Measurements from ENCODE around the gene IKZF4.
"Not testable (repeated sequence)": the region's sequence is repeated elsewhere in the genome, so short reads cannot be mapped to it uniquely, and the experiment has no call there.

The IKZF4 gene

GRCh38 chr12:56071648-56072047, 50.8 kb downstream of the IKZF4 start:
- H3K4me3 ChIP-seq (ENCODE audit: low read length in 2 of 2), result no peak overlapping the region
- no peaks in the 10 kb centered on the region for H3K4me1 ChIP-seq (ENCODE audit: control insufficient read depth, insufficient read depth, low read length)
- H3K27me3 ChIP-seq (ENCODE audit: control insufficient read depth in 1 of 2, insufficient read depth in 2 of 2, low read length in 2 of 2), result no peaks in the 10 kb centered on the region
- no peak overlapping the region for H3K27ac ChIP-seq (ENCODE audit: low read length)
- no peaks in the 10 kb centered on the region for H3K9me3 ChIP-seq (ENCODE audit: control insufficient read depth in 2 of 2, low read length in 2 of 2)
- H3K36me3 ChIP-seq (ENCODE audit: control insufficient read depth in 2 of 2, insufficient read depth in 2 of 2, low read length in 2 of 2), result no peaks in the 10 kb centered on the region
- no peak overlapping the region for H3K9ac ChIP-seq (ENCODE audit: low read length in 2 of 2)

DNA sequence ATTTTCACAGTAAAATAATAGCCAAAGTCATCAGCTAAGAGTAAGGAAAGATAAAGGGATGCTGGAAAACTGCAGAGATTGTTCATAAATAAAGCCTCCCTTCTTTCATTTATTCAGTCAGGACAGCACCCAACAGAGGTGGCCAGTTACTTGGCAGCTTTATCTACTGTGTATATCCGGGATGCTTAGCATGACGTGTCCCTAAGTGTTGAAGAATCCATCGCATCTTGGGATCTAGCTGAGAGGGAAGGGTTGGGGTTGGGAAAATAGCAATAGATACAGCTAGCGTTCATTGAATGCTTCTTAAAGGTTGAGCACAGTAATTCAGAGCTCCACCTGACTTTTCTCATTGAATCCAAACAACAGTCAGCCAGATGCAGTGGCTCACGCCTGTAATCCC, 53.6 kb downstream of the IKZF4 start:
- H3K27me3 ChIP-seq (ENCODE audit: control insufficient read depth in 1 of 2, insufficient read depth in 2 of 2, low read length in 2 of 2), result no peaks in the 10 kb centered on the region
- no peak overlapping the region for H3K4me3 ChIP-seq (ENCODE audit: low read length in 2 of 2)
- no peak overlapping the region for H3K9ac ChIP-seq (ENCODE audit: low read length in 2 of 2)
- H3K9me3 ChIP-seq (ENCODE audit: control insufficient read depth in 2 of 2, low read length in 2 of 2), result no peaks in the 10 kb centered on the region
- peaks cover 5% of the 10 kb centered on the region for H3K4me1 ChIP-seq (ENCODE audit: control insufficient read depth, insufficient read depth, low read length)
- no peak overlapping the region for H3K27ac ChIP-seq (ENCODE audit: low read length)
- no peaks in the 10 kb centered on the region for H3K36me3 ChIP-seq (ENCODE audit: control insufficient read depth in 2 of 2, insufficient read depth in 2 of 2, low read length in 2 of 2)

DNA sequence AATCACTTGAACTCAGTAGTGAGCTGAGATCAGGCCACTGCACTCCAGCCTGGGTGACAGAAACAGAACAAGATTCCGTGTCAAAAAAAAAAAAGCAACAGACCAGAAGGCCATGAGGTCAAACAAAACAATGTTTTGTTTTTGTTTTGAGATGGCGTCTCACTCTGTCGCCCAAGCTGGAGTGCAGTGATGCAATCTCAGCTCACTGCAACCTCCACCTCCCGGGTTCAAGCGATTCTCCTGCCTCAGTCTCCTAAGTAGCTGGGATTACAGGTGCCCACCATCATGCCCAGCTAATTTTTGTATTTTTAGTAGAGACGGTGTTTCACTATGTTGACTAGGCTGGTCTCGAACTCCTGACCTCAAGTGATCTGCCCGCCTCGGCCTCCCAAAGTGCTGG, 57.1 kb downstream of the IKZF4 start:
- H3K9me3 ChIP-seq (ENCODE audit: control insufficient read depth in 2 of 2, low read length in 2 of 2); H3K27ac ChIP-seq (ENCODE audit: low read length); H3K9ac ChIP-seq (ENCODE audit: low read length in 2 of 2); H3K36me3 ChIP-seq (ENCODE audit: control insufficient read depth in 2 of 2, insufficient read depth in 2 of 2, low read length in 2 of 2); H3K4me3 ChIP-seq (ENCODE audit: low read length in 2 of 2): not testable (repeated sequence)
- Histone ChIP-seq H3K4me1 (ENCODE audit: control insufficient read depth, insufficient read depth, low read length) (peaks cover 16% of the 10 kb centered on the region), H3K27me3 (ENCODE audit: control insufficient read depth in 1 of 2, insufficient read depth in 2 of 2, low read length in 2 of 2) (peaks cover 11 to 21% of the 10 kb centered on the region in 2 donors)

DNA sequence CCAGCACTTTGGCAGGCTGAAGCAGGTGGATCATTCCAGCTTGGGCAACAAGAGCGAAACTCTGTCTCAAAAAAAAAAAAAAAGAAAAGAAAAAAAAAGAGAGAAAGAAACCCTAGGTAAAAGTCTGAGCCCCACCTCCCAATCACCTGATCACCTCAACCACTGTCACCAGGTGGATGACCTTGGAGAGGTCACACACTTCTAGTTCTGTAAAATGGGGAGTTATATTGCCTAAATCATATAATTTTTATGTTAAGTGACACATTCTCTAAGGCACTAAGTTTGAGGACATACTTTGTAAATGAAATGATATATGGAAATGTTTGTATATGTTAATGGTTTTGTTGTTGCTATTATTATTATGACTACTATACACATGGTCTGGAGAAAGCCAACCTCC, 57.6 kb downstream of the IKZF4 start:
- H3K36me3 ChIP-seq (ENCODE audit: control insufficient read depth in 2 of 2, insufficient read depth in 2 of 2, low read length in 2 of 2), result no peaks in the 10 kb centered on the region
- H3K4me3 ChIP-seq (ENCODE audit: low read length in 2 of 2), result peak overlapping the region; percentile 74 to 86
- H3K27ac ChIP-seq (ENCODE audit: low read length), result no peak overlapping the region
- H3K27me3 ChIP-seq (ENCODE audit: control insufficient read depth in 1 of 2, insufficient read depth in 2 of 2, low read length in 2 of 2), result peaks cover 11 to 21% of the 10 kb centered on the region in 2 donors
- H3K9me3 ChIP-seq (ENCODE audit: control insufficient read depth in 2 of 2, low read length in 2 of 2), result no peaks in the 10 kb centered on the region
- peaks cover 16% of the 10 kb centered on the region for H3K4me1 ChIP-seq (ENCODE audit: control insufficient read depth, insufficient read depth, low read length)
- H3K9ac ChIP-seq (ENCODE audit: low read length in 2 of 2), result no peak overlapping the region

GRCh38 chr12:56078931-56079722, 58.3 kb downstream of the IKZF4 start:
- Histone ChIP-seq H3K4me3 (ENCODE audit: low read length in 2 of 2) (peak overlapping the region; percentile 74 to 86), H3K27ac (ENCODE audit: low read length) (no peak overlapping the region), H3K36me3 (ENCODE audit: control insufficient read depth in 2 of 2, insufficient read depth in 2 of 2, low read length in 2 of 2) (no peaks in the 10 kb centered on the region), H3K27me3 (ENCODE audit: control insufficient read depth in 1 of 2, insufficient read depth in 2 of 2, low read length in 2 of 2) (peaks cover 11 to 21% of the 10 kb centered on the region in 2 donors), H3K9me3 (ENCODE audit: control insufficient read depth in 2 of 2, low read length in 2 of 2) (no peaks in the 10 kb centered on the region), H3K9ac (ENCODE audit: low read length in 2 of 2) (peak overlapping the region; percentile 21 to 35), H3K4me1 (ENCODE audit: control insufficient read depth, insufficient read depth, low read length) (peaks cover 16% of the 10 kb centered on the region)

DNA sequence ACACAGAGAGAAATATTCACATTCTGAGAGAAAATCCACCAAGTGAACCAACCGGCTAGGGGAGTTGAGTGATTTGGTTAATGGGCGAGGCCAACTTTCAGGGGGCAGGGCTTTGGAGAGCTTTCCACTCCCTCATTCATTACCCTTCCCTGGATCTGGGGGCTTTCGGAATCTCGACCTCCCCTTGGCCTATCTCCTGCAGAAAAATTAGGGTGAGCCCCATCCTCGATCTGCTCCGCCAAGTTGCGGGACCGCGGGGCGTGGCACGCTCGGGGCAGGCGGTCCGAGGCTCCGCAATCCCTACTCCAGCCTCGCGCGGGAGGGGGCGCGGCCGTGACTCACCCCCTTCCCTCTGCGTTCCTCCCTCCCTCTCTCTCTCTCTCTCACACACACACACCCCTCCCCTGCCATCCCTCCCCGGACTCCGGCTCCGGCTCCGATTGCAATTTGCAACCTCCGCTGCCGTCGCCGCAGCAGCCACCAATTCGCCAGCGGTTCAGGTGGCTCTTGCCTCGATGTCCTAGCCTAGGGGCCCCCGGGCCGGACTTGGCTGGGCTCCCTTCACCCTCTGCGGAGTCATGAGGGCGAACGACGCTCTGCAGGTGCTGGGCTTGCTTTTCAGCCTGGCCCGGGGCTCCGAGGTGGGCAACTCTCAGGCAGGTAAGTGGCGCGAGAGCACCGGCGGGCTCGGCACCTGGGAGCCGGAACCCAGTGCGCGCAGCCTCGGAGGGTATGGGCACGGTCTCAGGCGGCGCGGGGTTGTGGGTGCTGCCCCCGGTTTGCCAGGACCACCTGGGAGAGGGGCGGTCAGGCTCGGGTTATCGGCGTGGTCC, 59.1 kb downstream of the IKZF4 start, which contains the start of gene ERBB3:
ERBB3 (plus strand) TSS at position 443 of the 833 bp plus-strand sequence; CDS start at position 579, 136 bp downstream.
- Histone ChIP-seq H3K36me3 (ENCODE audit: control insufficient read depth in 2 of 2, insufficient read depth in 2 of 2, low read length in 2 of 2) (no peaks in the 10 kb centered on the region), H3K4me1 (ENCODE audit: control insufficient read depth, insufficient read depth, low read length) (peaks cover 16% of the 10 kb centered on the region), H3K4me3 (ENCODE audit: low read length in 2 of 2) (peak within 1 kb of the TSS; percentile 74 to 86), H3K27me3 (ENCODE audit: control insufficient read depth in 1 of 2, insufficient read depth in 2 of 2, low read length in 2 of 2) (peaks cover 11 to 21% of the 10 kb centered on the region in 2 donors), H3K9ac (ENCODE audit: low read length in 2 of 2) (peak within 1 kb of the TSS; percentile 35 to 47), H3K27ac (ENCODE audit: low read length) (no peak within 1 kb of the TSS), H3K9me3 (ENCODE audit: control insufficient read depth in 2 of 2, low read length in 2 of 2) (no peaks in the 10 kb centered on the region)

DNA sequence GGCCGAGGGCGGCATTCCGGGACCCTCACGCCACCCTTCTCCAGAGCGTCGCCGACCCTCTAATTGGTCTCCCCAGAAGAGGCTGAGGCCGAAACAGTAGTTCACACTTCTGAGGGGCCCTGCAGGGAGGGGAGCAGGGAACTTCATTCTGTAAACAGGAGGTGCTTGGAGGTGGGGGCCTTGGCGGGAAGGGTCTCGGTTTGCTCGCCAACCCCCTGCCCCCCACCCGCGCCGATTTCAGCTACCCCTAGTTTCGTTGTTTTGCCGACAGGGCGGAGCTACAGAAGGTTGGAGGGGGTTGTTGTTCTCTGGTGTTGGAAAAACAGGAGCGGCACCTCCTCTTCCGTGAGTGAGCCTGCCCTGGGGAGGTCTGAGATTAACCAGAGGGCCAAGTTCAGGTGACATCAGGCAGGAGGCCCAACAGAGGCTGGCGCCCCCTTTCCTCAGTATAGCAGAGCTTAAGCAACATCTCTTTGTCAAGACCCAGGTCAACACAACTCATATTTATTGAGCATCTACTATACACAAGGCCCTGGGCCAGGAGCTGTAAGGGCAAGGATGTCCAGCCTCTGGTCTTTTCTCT, 59.8 kb downstream of the IKZF4 start:
- H3K4me1 ChIP-seq (ENCODE audit: control insufficient read depth, insufficient read depth, low read length), result peaks cover 16% of the 10 kb centered on the region
- peaks cover 11 to 21% of the 10 kb centered on the region in 2 donors for H3K27me3 ChIP-seq (ENCODE audit: control insufficient read depth in 1 of 2, insufficient read depth in 2 of 2, low read length in 2 of 2)
- H3K27ac ChIP-seq (ENCODE audit: low read length), result no peak overlapping the region

DNA sequence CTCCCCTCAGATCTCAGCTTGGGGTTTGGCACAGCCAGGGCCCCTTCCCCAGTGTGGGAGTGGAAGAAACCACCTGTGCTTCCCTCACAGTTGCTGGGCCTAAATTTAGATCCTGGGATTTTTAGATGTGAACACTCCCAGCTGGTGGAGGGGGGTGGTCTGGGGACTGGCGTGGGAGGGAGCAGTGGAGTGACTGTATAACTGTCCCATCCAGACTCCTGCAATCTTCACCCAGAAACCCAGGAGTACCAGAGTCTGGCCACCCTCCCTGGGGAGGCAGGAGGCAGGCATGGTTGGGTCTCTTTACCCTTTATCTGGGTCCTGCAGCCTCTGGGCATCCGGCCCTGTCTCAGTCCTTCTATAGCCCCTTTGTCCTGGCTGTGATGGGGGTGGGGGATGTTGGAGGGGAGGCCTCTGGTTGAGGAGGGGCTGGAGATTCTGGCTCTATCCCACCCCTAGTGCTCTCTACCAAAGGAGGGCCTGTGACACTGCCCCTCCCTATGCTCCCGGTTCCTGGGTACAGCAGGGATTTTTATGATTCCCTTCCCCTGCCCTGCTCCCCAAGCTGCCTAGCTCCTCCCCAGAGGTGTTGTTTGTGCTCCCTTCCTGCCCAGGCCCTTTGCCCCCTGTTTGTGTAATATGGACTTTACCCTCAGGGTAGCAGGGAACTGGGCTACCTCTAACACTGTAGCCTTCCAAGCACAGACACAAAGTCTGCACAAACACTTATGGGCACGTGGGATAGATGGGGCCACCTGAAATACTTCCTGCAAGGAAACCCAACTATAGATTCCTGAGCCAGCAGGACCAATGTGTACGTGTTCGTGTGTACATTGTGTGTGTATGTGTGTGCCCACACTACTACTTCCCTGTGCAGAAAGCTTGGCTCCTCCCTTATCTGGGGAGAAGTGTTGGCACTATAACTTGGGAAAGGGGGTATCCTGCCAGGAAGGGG, 60.8 kb downstream of the IKZF4 start:
- Histone ChIP-seq H3K9ac (ENCODE audit: low read length in 2 of 2) (no peak overlapping the region), H3K9me3 (ENCODE audit: control insufficient read depth in 2 of 2, low read length in 2 of 2) (no peaks in the 10 kb centered on the region), H3K27me3 (ENCODE audit: control insufficient read depth in 1 of 2, insufficient read depth in 2 of 2, low read length in 2 of 2) (peaks cover 11 to 21% of the 10 kb centered on the region in 2 donors), H3K4me1 (ENCODE audit: control insufficient read depth, insufficient read depth, low read length) (peaks cover 16% of the 10 kb centered on the region), H3K27ac (ENCODE audit: low read length) (no peak overlapping the region), H3K36me3 (ENCODE audit: control insufficient read depth in 2 of 2, insufficient read depth in 2 of 2, low read length in 2 of 2) (no peaks in the 10 kb centered on the region), H3K4me3 (ENCODE audit: low read length in 2 of 2) (peak overlapping the region in 1 of 2 donors; percentile 29)

More for the DNA sequence above, 59.8 kb downstream of the IKZF4 start:
- Histone ChIP-seq H3K9ac (ENCODE audit: low read length in 2 of 2) (peak overlapping the region in 1 of 2 donors; percentile 47), H3K9me3 (ENCODE audit: control insufficient read depth in 2 of 2, low read length in 2 of 2) (no peaks in the 10 kb centered on the region), H3K36me3 (ENCODE audit: control insufficient read depth in 2 of 2, insufficient read depth in 2 of 2, low read length in 2 of 2) (no peaks in the 10 kb centered on the region), H3K4me3 (ENCODE audit: low read length in 2 of 2) (peak overlapping the region; percentile 74 to 86)

DNA sequence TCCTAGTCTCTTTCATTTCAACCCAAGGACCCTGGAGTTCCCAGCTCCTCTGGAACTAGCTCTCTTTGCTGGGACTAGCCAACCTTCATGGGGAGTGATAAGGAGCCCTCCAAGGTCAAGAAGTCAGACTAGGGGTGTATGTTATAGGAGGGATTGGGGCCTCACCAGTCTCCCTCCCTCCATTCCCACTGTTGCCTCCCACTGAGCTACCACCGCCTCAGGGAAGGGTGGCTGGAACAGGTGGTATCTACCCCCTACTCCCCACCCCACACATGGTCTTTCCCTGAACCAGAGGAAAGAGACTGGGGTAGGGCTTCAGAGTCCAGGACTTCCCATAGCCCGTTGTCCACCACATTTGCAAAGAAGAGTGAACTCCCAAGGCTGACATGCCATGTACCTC, 61.5 kb downstream of the IKZF4 start:
- no peaks in the 10 kb centered on the region for H3K36me3 ChIP-seq (ENCODE audit: control insufficient read depth in 2 of 2, insufficient read depth in 2 of 2, low read length in 2 of 2)
- H3K27ac ChIP-seq (ENCODE audit: low read length), result no peak overlapping the region
- H3K9ac ChIP-seq (ENCODE audit: low read length in 2 of 2), result no peak overlapping the region

GRCh38 chr12:56082967-56083366, 62.1 kb downstream of the IKZF4 start:
- no peaks in the 10 kb centered on the region for H3K36me3 ChIP-seq (ENCODE audit: control insufficient read depth in 2 of 2, insufficient read depth in 2 of 2, low read length in 2 of 2)
- no peak overlapping the region for H3K4me3 ChIP-seq (ENCODE audit: low read length in 2 of 2)
- no peak overlapping the region for H3K9ac ChIP-seq (ENCODE audit: low read length in 2 of 2)
- H3K27ac ChIP-seq (ENCODE audit: low read length), result no peak overlapping the region
- H3K4me1 ChIP-seq (ENCODE audit: control insufficient read depth, insufficient read depth, low read length), result peaks cover 16% of the 10 kb centered on the region
- peaks cover 11 to 21% of the 10 kb centered on the region in 2 donors for H3K27me3 ChIP-seq (ENCODE audit: control insufficient read depth in 1 of 2, insufficient read depth in 2 of 2, low read length in 2 of 2)
- H3K9me3 ChIP-seq (ENCODE audit: control insufficient read depth in 2 of 2, low read length in 2 of 2), result no peaks in the 10 kb centered on the region

More for the DNA sequence above, 61.5 kb downstream of the IKZF4 start:
- Histone ChIP-seq H3K9me3 (ENCODE audit: control insufficient read depth in 2 of 2, low read length in 2 of 2) (no peaks in the 10 kb centered on the region), H3K4me1 (ENCODE audit: control insufficient read depth, insufficient read depth, low read length) (peaks cover 16% of the 10 kb centered on the region), H3K27me3 (ENCODE audit: control insufficient read depth in 1 of 2, insufficient read depth in 2 of 2, low read length in 2 of 2) (peaks cover 11 to 21% of the 10 kb centered on the region in 2 donors), H3K4me3 (ENCODE audit: low read length in 2 of 2) (peak overlapping the region in 1 of 2 donors; percentile 15)
